Activated T-cell treated with anti-CD3 and anti-CD28 coated beads, Interleukin-2, amount 50 U/mL, for 4 hours (primary cell): Measurements from ENCODE around the gene HLA-DMA. TPM values are rescaled to one million over a fixed set of nuclear protein-coding genes. Genes with fewer than 3 reads are reported as not detected.
A peak's percentile ranks its signal among the peaks of the same experiment; 100 is the strongest.

Source experiments
- ATAC-seq, 2 donors: fragments of 200-7000 bp; cut with Tn5 transposase; one replicate each; pipeline ENCODE4 v1.10.0; 2021
- DNase-seq: peaks from one replicate; pipeline ENCODE4 v3.0.0-alpha.2; 2020
- H3K27me3 Mint-ChIP-seq: one replicate; pipeline ENCODE4 v1.8.0; 2021; ENCODE audit warnings: low read depth, mixed read lengths
- H3K36me3 Mint-ChIP-seq: one replicate; pipeline ENCODE4 v1.8.0; 2022; ENCODE audit warnings: mixed read lengths; ENCODE audit not compliant: insufficient read depth
- H3K4me1 Mint-ChIP-seq: one replicate; pipeline ENCODE4 v1.8.0; 2021; ENCODE audit warnings: low read depth, mixed read lengths
- H3K4me3 Mint-ChIP-seq: one replicate; pipeline ENCODE4 v1.8.0; 2021; ENCODE audit warnings: mild to moderate bottlenecking, moderate library complexity, mixed read lengths
- H3K9me3 Mint-ChIP-seq: one replicate; pipeline ENCODE4 v1.8.0; 2021; ENCODE audit warnings: mixed read lengths
- total RNA-seq, 3 donors: library from RNA; stranded (reverse); gene quantifications; one replicate each; pipeline ENCODE4 v1.2.1, GENCODE V29; 2021

Gene HLA-DMA
- total RNA-seq, 3 donors from 2014 or later, result 4.3 to 6.4 (median 5.5) TPM

GRCh38 chr6:32979720-32980487 is 27.0 kb upstream of the HLA-DMA start:
- Mint-ChIP-seq H3K4me1 (peaks cover 66% of the 10 kb centered on the region), H3K36me3 (peaks cover 65% of the 10 kb centered on the region), H3K27me3 (no peaks in the 10 kb centered on the region), H3K4me3 (no peak overlapping the region), H3K9me3 (no peaks in the 10 kb centered on the region)
- DNase-seq, result no peak
- ATAC-seq, result no peak

- ATAC-seq (no peak), DNase-seq (no peak)
- Mint-ChIP-seq H3K4me1 (peaks cover 50% of the 10 kb centered on the region), H3K27me3 (no peaks in the 10 kb centered on the region), H3K9me3 (no peaks in the 10 kb centered on the region), H3K36me3 (peaks cover 85% of the 10 kb centered on the region), H3K4me3 (peak overlapping the region; percentile 62)
Measured at GRCh38 chr6:32977953-32978324, 25.0 kb upstream of the HLA-DMA start.

- DNase-seq (no peak), ATAC-seq (no peak)
- H3K4me3 Mint-ChIP-seq, result peak overlapping the region; percentile 62
- peaks cover 89% of the 10 kb centered on the region for H3K36me3 Mint-ChIP-seq
- H3K27me3 Mint-ChIP-seq, result no peaks in the 10 kb centered on the region
- peaks cover 49% of the 10 kb centered on the region for H3K4me1 Mint-ChIP-seq
- H3K9me3 Mint-ChIP-seq, result no peaks in the 10 kb centered on the region
Measured at GRCh38 chr6:32977272-32977952, 24.5 kb upstream of the HLA-DMA start.

- Mint-ChIP-seq H3K4me3 (peak overlapping the region; percentile 99), H3K9me3 (no peaks in the 10 kb centered on the region), H3K4me1 (peaks cover 43% of the 10 kb centered on the region), H3K27me3 (no peaks in the 10 kb centered on the region), H3K36me3 (peaks cover 87% of the 10 kb centered on the region)
- DNase-seq (no peak), ATAC-seq (no peak)
Measured at GRCh38 chr6:32976334-32977069, 23.6 kb upstream of the HLA-DMA start.

- Mint-ChIP-seq H3K27me3 (no peaks in the 10 kb centered on the region), H3K4me1 (peaks cover 42% of the 10 kb centered on the region), H3K9me3 (no peaks in the 10 kb centered on the region), H3K4me3 (peak overlapping the region; percentile 99), H3K36me3 (peaks cover 88% of the 10 kb centered on the region)
- ATAC-seq (no peak), DNase-seq (no peak)
Measured at GRCh38 chr6:32975886-32976285, 23.0 kb upstream of the HLA-DMA start.

- no peaks in the 10 kb centered on the region for H3K9me3 Mint-ChIP-seq
- DNase-seq (no peak), ATAC-seq (no peak)
Measured at GRCh38 chr6:32974541-32975308, 21.8 kb upstream of the HLA-DMA start.

GRCh38 chr6:32974016-32974333 is 21.1 kb upstream of the HLA-DMA start:
- H3K27me3 Mint-ChIP-seq, result no peaks in the 10 kb centered on the region
- peaks cover 35% of the 10 kb centered on the region for H3K4me1 Mint-ChIP-seq
- ATAC-seq, result no peak
- peak overlapping the region; percentile 99 for H3K4me3 Mint-ChIP-seq
- no peaks in the 10 kb centered on the region for H3K9me3 Mint-ChIP-seq
- H3K36me3 Mint-ChIP-seq, result peaks cover 76% of the 10 kb centered on the region
- DNase-seq, result no peak

More at GRCh38 chr6:32974541-32975308, 21.8 kb upstream of the HLA-DMA start:
- Mint-ChIP-seq H3K27me3 (no peaks in the 10 kb centered on the region), H3K4me3 (peak overlapping the region; percentile 99), H3K36me3 (peaks cover 80% of the 10 kb centered on the region), H3K4me1 (peaks cover 38% of the 10 kb centered on the region)

GRCh38 chr6:32973144-32974015 is 20.5 kb upstream of the HLA-DMA start:
- peak overlapping the region; percentile 99 for H3K4me3 Mint-ChIP-seq
- H3K27me3 Mint-ChIP-seq, result no peaks in the 10 kb centered on the region
- no peak for ATAC-seq
- H3K4me1 Mint-ChIP-seq, result peaks cover 32% of the 10 kb centered on the region
- peak; percentile 56 for DNase-seq
- peaks cover 73% of the 10 kb centered on the region for H3K36me3 Mint-ChIP-seq
- H3K9me3 Mint-ChIP-seq, result no peaks in the 10 kb centered on the region

GRCh38 chr6:32972353-32973143 is 19.7 kb upstream of the HLA-DMA start:
- Mint-ChIP-seq H3K9me3 (no peaks in the 10 kb centered on the region), H3K27me3 (no peaks in the 10 kb centered on the region), H3K4me1 (peaks cover 25% of the 10 kb centered on the region), H3K36me3 (peaks cover 65% of the 10 kb centered on the region), H3K4me3 (peak overlapping the region; percentile 99)
- ATAC-seq (peak; percentile 0 to 8), DNase-seq (peak; percentile 57)

GRCh38 chr6:32971581-32972352 is 18.9 kb upstream of the HLA-DMA start:
- Mint-ChIP-seq H3K27me3 (no peaks in the 10 kb centered on the region), H3K4me1 (peaks cover 25% of the 10 kb centered on the region), H3K36me3 (peaks cover 58% of the 10 kb centered on the region), H3K9me3 (no peaks in the 10 kb centered on the region), H3K4me3 (peak overlapping the region; percentile 99)
- ATAC-seq, result peak; percentile 45 to 47
- DNase-seq, result peak; percentile 99

GRCh38 chr6:32971242-32971580 is 18.3 kb upstream of the HLA-DMA start:
- no peaks in the 10 kb centered on the region for H3K9me3 Mint-ChIP-seq
- ATAC-seq, result no peak
- H3K4me3 Mint-ChIP-seq, result peak overlapping the region; percentile 99
- H3K4me1 Mint-ChIP-seq, result peaks cover 25% of the 10 kb centered on the region
- peaks cover 53% of the 10 kb centered on the region for H3K36me3 Mint-ChIP-seq
- no peaks in the 10 kb centered on the region for H3K27me3 Mint-ChIP-seq
- no peak for DNase-seq
